GM18507 (cell line): ENCODE data around the gene C3orf85.

ENCODE experiments used
- DNase-seq: peaks from one replicate; pipeline ENCODE4 v3.0.0; 2011; ENCODE audit warnings: low read depth; ENCODE audit not compliant: insufficient read length; ENCODE audit errors: extremely low spot score
- FAIRE-seq: peaks from 2 replicates; lab custom pipeline; 2011; peaks lifted over from hg19 to GRCh38; lab: Jason Lieb, UNC

C3orf85 gene

DNA sequence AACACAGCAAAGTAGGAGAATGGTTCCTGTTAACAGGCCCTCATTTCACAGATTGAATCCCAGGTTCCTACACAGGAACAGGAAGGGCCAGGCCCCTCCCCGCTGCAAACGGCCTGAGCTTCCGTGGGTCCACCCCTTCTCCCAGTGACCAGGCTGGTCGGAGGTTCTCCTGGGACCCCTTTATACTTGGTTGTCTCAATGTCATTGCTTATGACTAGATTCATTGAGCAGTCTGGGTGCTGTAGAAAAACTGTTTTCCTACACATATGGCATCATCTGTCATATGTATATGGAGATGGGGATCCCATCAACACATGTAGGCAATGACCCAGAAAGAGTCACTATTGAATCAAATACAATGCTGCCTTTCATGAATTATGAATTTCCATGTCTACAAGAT is 3.8 kb downstream of the C3orf85 start:
- no peak for FAIRE-seq
- DNase-seq, result no peak

GRCh38 chr3:109143646-109144045 is 7.1 kb downstream of the C3orf85 start:
- DNase-seq (no peak), FAIRE-seq (no peak)

- FAIRE-seq (no peak), DNase-seq (no peak)
Measured at GRCh38 chr3:109149078-109149477, 12.6 kb downstream of the C3orf85 start.

- FAIRE-seq (no peak), DNase-seq (no peak)
Measured at GRCh38 chr3:109152320-109152719, 15.8 kb downstream of the C3orf85 start.

- no peak for DNase-seq
- no peak for FAIRE-seq
Measured at GRCh38 chr3:109154979-109155378, 18.5 kb downstream of the C3orf85 start.

DNA sequence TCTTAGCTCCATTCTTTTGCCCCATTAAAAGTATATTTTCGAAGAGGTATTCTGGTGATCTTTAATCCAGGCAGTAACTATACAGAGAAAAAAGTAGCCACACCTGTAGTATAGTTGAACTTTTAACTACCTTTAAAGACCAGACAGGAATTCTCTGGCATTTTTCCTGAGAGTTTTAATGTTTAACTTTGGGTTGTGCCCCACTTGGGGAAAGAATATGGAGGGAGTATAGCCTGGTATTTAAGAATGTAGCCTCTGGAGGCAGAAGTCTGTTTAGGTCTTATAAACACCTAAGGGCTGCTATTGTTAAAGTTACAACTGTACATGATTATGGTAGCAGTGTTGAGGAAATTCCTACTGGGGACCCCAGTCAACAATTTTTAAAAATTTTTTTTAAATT is 19.3 kb downstream of the C3orf85 start:
- FAIRE-seq (no peak), DNase-seq (no peak)

- FAIRE-seq (no peak), DNase-seq (no peak)
Measured at GRCh38 chr3:109161487-109162123, 25.1 kb downstream of the C3orf85 start.

- no peak for DNase-seq
- no peak for FAIRE-seq
Measured at GRCh38 chr3:109165905-109166304, 29.4 kb downstream of the C3orf85 start.

GRCh38 chr3:109171479-109171878 is 35.0 kb downstream of the C3orf85 start:
- no peak for DNase-seq
- FAIRE-seq, result no peak

GRCh38 chr3:109175411-109175810 is 38.9 kb downstream of the C3orf85 start:
- no peak for FAIRE-seq
- no peak for DNase-seq

DNA sequence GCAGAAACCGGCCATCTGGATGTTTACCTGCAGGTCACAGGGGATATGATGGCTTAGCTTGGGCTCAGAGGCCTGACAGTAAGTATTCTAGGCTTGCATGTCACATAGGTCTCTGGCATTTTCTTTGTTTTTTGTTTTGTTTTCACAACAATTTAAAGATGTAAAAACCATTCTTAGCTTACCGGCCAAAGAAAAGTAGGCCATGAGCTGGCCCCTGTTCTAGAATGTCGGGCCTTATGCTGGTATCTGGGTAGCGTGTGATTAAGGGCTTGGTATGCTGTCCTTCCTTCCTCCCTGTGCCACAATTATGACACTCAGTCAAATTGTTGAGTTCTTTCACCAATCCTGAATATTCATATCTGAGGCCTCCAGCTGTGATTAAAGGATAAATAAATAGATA is 40.2 kb downstream of the C3orf85 start:
- FAIRE-seq, result no peak
- DNase-seq, result no peak

- FAIRE-seq (no peak), DNase-seq (no peak)
Measured at GRCh38 chr3:109177908-109178307, 41.4 kb downstream of the C3orf85 start.

GRCh38 chr3:109178708-109179107 is 42.2 kb downstream of the C3orf85 start:
- DNase-seq (no peak), FAIRE-seq (no peak)

- DNase-seq, result no peak
- no peak for FAIRE-seq
Measured at GRCh38 chr3:109184726-109185125, 48.2 kb downstream of the C3orf85 start.

DNA sequence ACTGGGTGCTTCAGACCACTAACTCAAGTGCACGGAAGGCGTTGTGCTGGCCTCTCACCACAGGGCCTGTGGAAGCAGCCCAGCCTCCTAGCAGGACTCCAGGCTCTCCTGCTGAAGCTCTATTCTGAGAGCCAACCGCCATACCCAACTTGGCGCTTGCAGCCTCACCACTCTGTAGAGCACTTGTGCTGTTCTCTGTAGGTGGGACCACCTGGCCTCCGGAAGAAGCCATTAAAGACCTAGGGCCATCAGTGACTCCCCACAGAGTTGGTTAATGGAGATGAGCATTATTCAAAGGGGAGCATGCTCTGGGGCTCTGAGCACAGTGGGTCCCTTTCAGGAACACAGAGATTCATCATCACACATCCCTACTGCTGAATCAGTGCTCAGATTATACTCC is 50.9 kb downstream of the C3orf85 start:
- no peak for DNase-seq
- FAIRE-seq, result no peak

DNA sequence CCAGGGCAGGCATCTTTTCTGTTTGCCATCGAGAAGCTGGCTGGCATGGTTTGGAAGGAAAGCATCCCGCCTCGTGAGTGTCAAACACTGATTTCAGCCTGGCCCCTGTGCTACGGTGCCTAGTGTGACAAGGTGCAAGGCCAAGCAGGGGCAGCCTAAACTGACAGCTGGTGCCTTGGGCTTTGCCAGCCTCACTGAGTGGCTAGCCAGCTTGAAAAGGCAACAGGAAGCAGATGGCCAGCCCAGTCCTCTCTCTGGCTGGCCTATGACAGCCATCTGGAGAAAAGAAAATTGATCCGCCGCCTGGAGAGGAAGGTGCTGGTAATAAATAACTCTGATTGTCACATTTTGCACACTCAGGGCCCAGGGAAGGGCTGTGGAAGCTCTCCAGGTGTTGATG is 52.2 kb downstream of the C3orf85 start:
- DNase-seq, result no peak

DNA sequence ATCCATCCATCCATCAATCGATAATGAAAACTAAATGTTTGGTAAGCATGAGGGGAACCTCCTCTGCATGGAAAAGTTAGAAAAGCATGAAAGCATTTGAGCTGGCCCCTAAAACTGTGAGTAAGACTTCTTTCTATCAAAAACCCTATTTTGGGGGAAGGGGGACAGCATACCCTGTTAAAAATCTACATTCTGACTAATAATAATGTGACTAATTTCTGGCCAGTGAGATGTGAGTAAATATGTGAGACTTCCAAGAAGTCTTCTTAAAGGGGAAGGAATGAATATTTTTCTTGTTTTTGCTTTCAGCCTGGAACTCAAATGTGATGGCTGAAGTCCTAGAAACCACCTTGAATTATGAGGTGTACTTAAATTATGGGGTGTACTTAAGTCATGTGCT is 54.9 kb downstream of the C3orf85 start:
- FAIRE-seq, result no peak
- DNase-seq, result no peak

More for the DNA sequence above, 52.2 kb downstream of the C3orf85 start:
- FAIRE-seq, result no peak

DNA sequence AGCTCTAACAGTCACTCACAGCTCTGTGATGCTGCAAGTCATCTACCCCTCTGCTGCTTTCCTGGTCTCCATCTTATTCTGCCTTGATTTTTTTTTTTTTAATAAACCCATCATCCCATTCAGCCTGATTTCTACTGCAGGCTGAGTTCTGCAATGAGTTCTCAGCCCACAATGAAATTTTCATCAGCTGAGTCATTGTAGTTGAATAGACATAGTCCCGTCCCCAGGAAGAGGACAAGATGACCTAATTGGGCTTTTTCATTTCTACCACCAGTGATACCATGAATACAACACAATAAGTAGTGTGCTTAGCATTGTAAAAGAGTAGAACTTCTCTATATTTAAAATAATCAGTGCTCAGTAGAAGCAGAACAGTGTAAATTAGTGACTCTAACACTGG is 59.3 kb downstream of the C3orf85 start:
- DNase-seq (no peak), FAIRE-seq (no peak)
